ENCODE data around the gene CACNG3. TPM values are rescaled to one million over a fixed set of nuclear protein-coding genes. Genes with fewer than 3 reads are reported as not detected.

Gene CACNG3
- total and polyA plus RNA-seq, 2 of the 4 experiments (the other 2 are of a cell fraction), result not detected

GRCh38 chr16:24234737-24235136 is 21.4 kb upstream of the CACNG3 start:
- Histone ChIP-seq H2BK5ac (ENCODE audit: low read depth, low read length, poor library complexity, severe bottlenecking) (no peak overlapping the region), H3K23ac (ENCODE audit: low read depth, low read length) (no peak overlapping the region), H3K4ac (ENCODE audit: low read depth, low read length) (no peak overlapping the region), H3K18ac (ENCODE audit: low read depth, low read length) (no peak overlapping the region), H3K14ac (replicated peaks; ENCODE audit: low read depth, low read length) (no peak overlapping the region), H3K56ac (ENCODE audit: extremely low read depth, insufficient read depth, low read length) (no peak overlapping the region), H3K4me3 (ENCODE audit: insufficient read depth, low read depth, low read length) (no peak overlapping the region), H4K20me1 (ENCODE audit: insufficient read depth, low read length) (no peaks in the 10 kb centered on the region), H3K9me1 (ENCODE audit: insufficient read depth, low read length) (no peaks in the 10 kb centered on the region), H2BK20ac (ENCODE audit: low read depth, low read length) (no peak overlapping the region), H3K4me2 (ENCODE audit: low read depth, low read length) (no peak overlapping the region), H3K27me3 (ENCODE audit: control insufficient read depth, insufficient read depth, low read length) (no peaks in the 10 kb centered on the region), H3K9ac (ENCODE audit: low read depth, low read length) (no peak overlapping the region), H3K9me3 (ENCODE audit: control insufficient read depth, insufficient read depth, low read length) (peaks cover 2% of the 10 kb centered on the region; the same call in 1 of the 2 replicates), H2AFZ (replicated peaks; ENCODE audit: low read length, poor library complexity) (no peak overlapping the region), H3K79me1 (ENCODE audit: low read depth in 1 of 2, low read length in 2 of 2) (no peaks in the 10 kb centered on the region), H2BK15ac (ENCODE audit: low read depth, low read length) (no peak overlapping the region), H4K8ac (ENCODE audit: low read depth in 2 of 2, low read length in 2 of 2) (no peak overlapping the region), H3K27ac (ENCODE audit: insufficient read depth, low read length) (no peak overlapping the region), H2BK120ac (ENCODE audit: low read depth, low read length) (no peak overlapping the region), H4K5ac (ENCODE audit: low read depth, low read length) (no peak overlapping the region), H3K36me3 (ENCODE audit: control insufficient read depth, insufficient read depth, low read length) (no peaks in the 10 kb centered on the region), H4K91ac (ENCODE audit: insufficient read depth, low read depth, low read length) (no peak overlapping the region), H3K4me1 (ENCODE audit: control insufficient read depth, insufficient read depth, low read length) (no peaks in the 10 kb centered on the region), H2AK5ac (ENCODE audit: low read depth, low read length) (no peak overlapping the region), H2AK9ac (replicated peaks; ENCODE audit: low read depth, low read length, poor library complexity) (no peak overlapping the region)
- intact Hi-C loops (cut with micrococcal nuclease) (no loop called here), in situ Hi-C loops (cut with MboI; ENCODE audit: low sequenced_read_pairs) (no loop called here), dilution Hi-C loops (cut with HindIII; ENCODE audit: low sequenced_read_pairs, unreplicated experiment) (no loop called here)
- WGBS, 2 experiments (ENCODE audit: extremely low coverage in 2 of 2, insufficient read length in 1 of 2), result 30% methylated on average over 2 of the region's 5 CpGs; no CpG with 5 or more reads in 1 of the 2 experiments
- no peak for TF ChIP-seq MAZ (IDR thresholded peaks at IDR 0.05; ENCODE audit: borderline replicate concordance, low read depth, low read length)
- no peak for TF ChIP-seq FOS (IDR thresholded peaks at IDR 0.05; ENCODE audit: low read depth, low read length)
- no peak for TF ChIP-seq MAFK (IDR thresholded peaks at IDR 0.05; ENCODE audit: low read depth, low read length)
- TF ChIP-seq POLR2A (IDR thresholded peaks at IDR 0.05; ENCODE audit: low read depth, low read length), result no peak
- TF ChIP-seq, protein P1, sequence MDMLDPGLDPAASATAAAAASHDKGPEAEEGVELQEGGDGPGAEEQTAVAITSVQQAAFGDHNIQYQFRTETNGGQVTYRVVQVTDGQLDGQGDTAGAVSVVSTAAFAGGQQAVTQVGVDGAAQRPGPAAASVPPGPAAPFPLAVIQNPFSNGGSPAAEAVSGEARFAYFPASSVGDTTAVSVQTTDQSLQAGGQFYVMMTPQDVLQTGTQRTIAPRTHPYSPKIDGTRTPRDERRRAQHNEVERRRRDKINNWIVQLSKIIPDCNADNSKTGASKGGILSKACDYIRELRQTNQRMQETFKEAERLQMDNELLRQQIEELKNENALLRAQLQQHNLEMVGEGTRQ (IDR thresholded peaks at IDR 0.05; ENCODE audit: low read depth, low read length), result no peak
- TF ChIP-seq RAD21 (IDR thresholded peaks at IDR 0.05; ENCODE audit: low read length), result no peak
- no peak for TF ChIP-seq RFX5 (IDR thresholded peaks at IDR 0.05; ENCODE audit: low read depth, low read length)
- no peak for TF ChIP-seq NFE2L2 (IDR thresholded peaks at IDR 0.05; ENCODE audit: low read depth, low read length)
- TF ChIP-seq, protein P2, sequence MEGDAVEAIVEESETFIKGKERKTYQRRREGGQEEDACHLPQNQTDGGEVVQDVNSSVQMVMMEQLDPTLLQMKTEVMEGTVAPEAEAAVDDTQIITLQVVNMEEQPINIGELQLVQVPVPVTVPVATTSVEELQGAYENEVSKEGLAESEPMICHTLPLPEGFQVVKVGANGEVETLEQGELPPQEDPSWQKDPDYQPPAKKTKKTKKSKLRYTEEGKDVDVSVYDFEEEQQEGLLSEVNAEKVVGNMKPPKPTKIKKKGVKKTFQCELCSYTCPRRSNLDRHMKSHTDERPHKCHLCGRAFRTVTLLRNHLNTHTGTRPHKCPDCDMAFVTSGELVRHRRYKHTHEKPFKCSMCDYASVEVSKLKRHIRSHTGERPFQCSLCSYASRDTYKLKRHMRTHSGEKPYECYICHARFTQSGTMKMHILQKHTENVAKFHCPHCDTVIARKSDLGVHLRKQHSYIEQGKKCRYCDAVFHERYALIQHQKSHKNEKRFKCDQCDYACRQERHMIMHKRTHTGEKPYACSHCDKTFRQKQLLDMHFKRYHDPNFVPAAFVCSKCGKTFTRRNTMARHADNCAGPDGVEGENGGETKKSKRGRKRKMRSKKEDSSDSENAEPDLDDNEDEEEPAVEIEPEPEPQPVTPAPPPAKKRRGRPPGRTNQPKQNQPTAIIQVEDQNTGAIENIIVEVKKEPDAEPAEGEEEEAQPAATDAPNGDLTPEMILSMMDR (conservative IDR thresholded peaks at IDR 0.05; ENCODE audit: low read depth, low read length), result no peak
- no peak for TF ChIP-seq SMC3 (IDR thresholded peaks at IDR 0.05; ENCODE audit: low read depth, low read length)
- TF ChIP-seq BHLHE40 (IDR thresholded peaks at IDR 0.05; ENCODE audit: low read depth, low read length), result no peak
- TF ChIP-seq, protein P3, sequence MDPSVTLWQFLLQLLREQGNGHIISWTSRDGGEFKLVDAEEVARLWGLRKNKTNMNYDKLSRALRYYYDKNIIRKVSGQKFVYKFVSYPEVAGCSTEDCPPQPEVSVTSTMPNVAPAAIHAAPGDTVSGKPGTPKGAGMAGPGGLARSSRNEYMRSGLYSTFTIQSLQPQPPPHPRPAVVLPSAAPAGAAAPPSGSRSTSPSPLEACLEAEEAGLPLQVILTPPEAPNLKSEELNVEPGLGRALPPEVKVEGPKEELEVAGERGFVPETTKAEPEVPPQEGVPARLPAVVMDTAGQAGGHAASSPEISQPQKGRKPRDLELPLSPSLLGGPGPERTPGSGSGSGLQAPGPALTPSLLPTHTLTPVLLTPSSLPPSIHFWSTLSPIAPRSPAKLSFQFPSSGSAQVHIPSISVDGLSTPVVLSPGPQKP (IDR thresholded peaks at IDR 0.05; ENCODE audit: borderline replicate concordance, low read depth, low read length), result no peak
- TF ChIP-seq CHD1 (IDR thresholded peaks at IDR 0.05; ENCODE audit: low read depth, low read length), result no peak
- no peak for TF ChIP-seq RCOR1 (IDR thresholded peaks at IDR 0.05; ENCODE audit: insufficient replicate concordance, low read length)
- no peak for TF ChIP-seq MXI1 (IDR thresholded peaks at IDR 0.05; ENCODE audit: borderline replicate concordance, low read depth, low read length)
- no peak for TF ChIP-seq CEBPB (IDR thresholded peaks at IDR 0.05; ENCODE audit: low read depth, low read length)
- DNase-seq (no peak), ATAC-seq (ENCODE audit: low read depth) (no peak)
- CTCF ChIA-PET, result no interaction called here
- POLR2A ChIA-PET (ENCODE audit: unreplicated experiment), result no interaction called here
- no TSS peak for BruUV-seq (replicated peaks)
